Renal pelvis (tissue), 4 donors: ENCODE data around the gene FLOT1. TPM values are rescaled to one million over a fixed set of nuclear protein-coding genes. Genes with fewer than 3 reads are reported as not detected.
"Not testable (repeated sequence)": the region's sequence is repeated elsewhere in the genome, so short reads cannot be mapped to it uniquely, and the experiment has no call there.

ENCODE experiments used
- DNase-seq: peaks from one replicate; pipeline ENCODE4 v3.0.0-alpha.2; 2013
- polyA plus RNA-seq, 3 donors: library from polyadenylated mRNA; unstranded; fragments of 120-200 nt; gene quantifications; one replicate each; pipeline ENCODE4 v1.2.1, GENCODE V29; 2013; ENCODE audit not compliant: insufficient read length in 3 of 3

The FLOT1 gene
- polyA plus RNA-seq, 3 donors, result 138 to 144 (median 138) TPM

GRCh38 chr6:30769853-30770524 lies 27.5 kb upstream of the FLOT1 start:
- DNase-seq, result no peak

DNA sequence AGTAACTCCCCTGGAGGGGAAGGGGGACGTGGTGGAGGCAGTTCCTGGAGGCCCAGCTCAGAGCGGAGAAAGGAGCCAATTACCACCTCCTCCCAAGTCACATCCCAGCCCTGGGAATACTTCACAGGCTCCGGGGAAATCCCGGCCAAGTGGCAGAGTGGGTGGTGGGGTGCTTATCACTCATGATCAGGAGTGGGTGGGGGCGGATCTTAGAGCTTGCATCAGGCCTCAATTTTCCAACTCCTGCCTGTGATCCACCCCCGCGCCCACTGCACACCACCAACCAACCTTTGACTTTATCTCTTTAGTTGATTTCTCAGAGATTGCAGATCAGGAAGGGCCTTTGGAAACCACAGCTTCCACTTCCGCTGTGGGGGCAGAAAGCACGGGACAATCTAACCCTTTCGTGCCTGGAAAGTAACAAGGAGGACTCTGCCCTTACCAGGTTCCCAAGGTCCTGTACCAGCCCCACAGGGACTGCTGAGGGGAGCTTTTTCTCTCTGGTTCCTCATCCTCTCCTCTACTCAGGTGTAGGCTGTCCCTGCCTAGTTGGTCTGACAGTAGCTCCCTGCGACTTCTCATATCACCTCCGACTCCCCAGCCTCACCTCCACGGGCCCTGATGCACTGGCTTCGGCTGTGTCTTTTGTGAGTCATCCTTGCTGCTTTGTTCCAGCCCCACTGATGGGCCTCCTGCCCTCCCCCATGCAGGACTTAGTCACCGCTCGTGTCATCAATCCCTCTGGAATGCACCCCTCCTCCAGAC lies 26.8 kb upstream of the FLOT1 start:
- DNase-seq, result no peak

- no peak for DNase-seq
These were observed 26.2 kb upstream of the FLOT1 start for GRCh38 chr6:30768634-30769087.

DNA sequence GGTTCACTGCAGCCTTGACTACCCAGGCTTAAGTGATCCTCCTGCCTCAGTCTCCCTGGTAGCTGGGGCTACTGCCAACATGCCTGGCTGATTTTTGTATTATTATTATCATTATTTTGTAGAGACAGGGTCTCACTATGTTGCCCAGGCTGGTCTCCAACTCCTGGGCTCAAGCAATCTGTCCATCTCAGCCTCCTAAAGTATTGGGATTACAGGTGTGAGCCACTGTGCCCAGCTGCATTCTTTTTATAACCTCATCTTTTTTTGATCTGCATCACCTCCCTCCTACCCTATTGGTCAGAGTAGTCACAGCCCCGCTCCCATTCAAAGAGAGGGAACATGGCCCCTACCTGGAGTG lies 25.4 kb upstream of the FLOT1 start:
- DNase-seq, result no peak

GRCh38 chr6:30767158-30767943 lies 24.9 kb upstream of the FLOT1 start:
- DNase-seq, result no peak

DNA sequence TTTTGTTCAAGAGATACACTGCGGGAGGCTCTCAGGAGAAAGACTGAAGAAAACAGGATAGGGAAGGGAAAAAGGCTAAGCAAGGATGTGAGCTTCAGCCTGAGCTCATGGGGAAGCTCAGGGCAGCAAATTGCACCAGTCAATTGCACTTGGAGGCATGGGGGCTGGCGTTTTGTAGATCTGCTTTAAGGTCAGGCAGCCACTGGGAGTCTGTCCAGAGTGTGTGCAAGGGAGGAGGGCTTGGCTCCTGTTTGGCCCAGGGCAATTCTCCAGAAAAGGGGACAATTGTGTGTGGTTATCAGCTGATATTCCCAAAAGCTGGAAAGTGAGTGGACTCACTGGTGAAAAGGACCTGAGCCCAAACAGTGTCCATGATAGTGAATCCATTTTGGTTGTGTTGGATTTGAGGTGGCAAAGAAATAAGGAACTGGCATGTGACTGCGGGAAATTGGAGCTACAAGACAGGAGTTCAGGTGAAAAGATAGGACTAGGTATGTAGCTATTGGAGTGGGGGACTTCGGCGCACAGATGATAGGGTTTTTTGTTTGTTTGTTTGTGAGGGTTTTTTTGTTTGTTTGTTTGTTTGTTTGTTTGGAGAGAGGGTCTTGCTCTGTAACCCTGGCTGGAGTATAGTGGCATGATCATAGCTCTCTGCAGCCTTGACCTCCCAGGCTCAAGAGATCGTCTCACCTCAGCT lies 24.1 kb upstream of the FLOT1 start:
- no peak for DNase-seq

- DNase-seq, result not testable (repeated sequence)
These were observed 23.0 kb upstream of the FLOT1 start for GRCh38 chr6:30765495-30765894.

GRCh38 chr6:30764490-30765043 lies 22.1 kb upstream of the FLOT1 start:
- not testable (repeated sequence) for DNase-seq

DNA sequence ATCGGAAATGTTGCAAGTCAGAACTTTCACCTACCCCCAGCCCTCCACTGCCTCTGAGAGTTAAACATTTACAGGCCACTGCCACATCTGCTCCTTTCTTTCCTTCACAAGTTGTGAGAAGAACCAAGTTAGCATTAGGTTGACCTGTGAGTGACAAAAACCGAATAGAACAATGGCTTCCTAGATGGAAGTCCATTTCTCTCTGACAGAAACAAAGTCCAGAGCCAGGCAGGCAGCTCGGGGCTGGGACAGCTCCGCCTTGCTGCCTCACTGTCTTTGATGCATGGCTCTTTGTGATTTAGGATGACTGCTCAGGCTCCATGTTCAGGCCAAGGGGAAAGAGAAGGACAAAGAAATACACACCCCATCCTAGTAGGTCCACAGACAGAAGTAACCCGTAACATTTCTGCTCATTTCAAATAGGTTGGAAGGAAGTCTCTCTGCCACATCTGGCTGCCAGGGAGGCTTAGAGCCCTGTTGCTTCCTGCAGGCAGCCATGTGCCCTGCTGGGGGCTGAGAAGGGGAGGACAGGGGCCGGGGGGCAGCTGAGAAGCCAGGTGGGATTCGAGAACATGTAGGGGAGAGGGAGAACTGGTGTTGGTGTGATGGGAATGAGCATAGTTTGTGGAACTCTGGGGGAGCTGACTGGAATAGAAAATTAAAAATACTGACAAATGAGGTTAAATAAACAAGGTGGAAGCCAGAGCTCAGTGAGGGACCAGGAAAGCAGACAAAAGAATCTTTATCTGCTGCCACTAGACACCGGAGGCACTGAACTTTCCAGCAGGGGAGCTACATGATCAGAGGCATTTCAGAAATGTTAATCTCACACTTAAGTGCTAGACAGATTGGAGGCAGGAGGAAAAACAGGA lies 21.4 kb upstream of the FLOT1 start:
- DNase-seq, result no peak

- no peak for DNase-seq
These were observed 20.7 kb upstream of the FLOT1 start for GRCh38 chr6:30763155-30763617.

DNA sequence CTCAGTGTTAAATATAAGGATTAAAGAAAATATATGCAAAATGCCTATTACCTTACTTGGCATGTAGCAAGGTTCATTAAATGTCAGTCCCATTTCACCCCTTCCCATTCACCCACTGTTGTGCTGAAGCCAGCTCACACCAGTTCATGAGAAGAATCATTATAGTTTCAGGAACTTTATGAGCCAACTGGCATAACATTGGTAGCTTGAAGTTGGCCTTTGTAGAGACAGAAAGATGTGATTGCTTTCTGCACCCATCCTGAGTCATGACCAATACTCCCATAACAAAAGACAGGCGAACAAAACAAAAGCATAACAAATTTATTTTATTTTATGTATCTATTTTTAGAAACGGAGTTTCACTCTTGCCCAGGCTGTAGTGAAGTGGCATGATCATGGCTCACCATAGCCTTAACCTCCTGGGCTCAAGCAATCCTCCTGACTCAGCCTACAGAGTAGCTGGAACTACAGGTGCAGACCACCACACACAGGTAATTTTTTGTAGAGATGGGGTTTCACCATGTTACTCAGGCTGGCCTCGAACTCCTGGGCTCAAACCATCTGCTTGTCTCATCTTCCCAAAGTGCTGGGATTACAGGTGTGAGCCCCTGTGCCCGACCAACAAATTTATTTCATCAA lies 19.4 kb upstream of the FLOT1 start:
- no peak for DNase-seq

- DNase-seq, result no peak
These were observed 18.1 kb upstream of the FLOT1 start for GRCh38 chr6:30760549-30760948.

- DNase-seq, result no peak
These were observed 17.2 kb upstream of the FLOT1 start for GRCh38 chr6:30759575-30760239.

DNA sequence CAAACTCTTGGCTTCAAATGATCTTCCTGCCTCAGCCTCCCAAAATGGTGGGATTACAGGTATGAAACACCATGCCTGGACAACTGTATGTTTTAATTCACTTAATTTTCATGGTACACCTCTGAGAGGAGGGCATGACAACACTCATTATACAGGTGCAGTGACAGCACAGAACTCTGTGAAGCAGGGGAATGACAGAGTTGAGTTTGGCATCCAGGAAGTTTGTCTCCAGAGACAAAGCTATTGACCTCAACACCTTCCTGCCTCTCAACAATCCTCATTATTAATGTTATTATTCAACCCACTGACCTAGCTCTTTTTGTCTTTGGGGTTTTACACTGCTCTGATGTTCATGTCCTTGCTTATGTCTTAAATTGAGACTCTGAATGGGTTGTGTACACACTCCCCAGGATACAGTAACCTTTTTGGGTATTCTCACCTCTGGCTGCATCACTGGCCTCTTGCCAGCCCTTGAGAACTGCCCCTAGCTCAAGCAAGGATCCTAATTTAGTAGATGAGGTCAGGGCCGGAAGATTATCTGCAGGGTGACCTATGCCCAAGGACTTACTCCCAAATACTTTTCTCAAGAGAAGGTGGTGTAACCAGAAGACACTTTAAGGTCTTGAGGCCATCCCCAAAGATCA lies 14.9 kb upstream of the FLOT1 start:
- DNase-seq, result no peak

- not testable (repeated sequence) for DNase-seq
These were observed 14.0 kb upstream of the FLOT1 start for GRCh38 chr6:30756405-30757003.

DNA sequence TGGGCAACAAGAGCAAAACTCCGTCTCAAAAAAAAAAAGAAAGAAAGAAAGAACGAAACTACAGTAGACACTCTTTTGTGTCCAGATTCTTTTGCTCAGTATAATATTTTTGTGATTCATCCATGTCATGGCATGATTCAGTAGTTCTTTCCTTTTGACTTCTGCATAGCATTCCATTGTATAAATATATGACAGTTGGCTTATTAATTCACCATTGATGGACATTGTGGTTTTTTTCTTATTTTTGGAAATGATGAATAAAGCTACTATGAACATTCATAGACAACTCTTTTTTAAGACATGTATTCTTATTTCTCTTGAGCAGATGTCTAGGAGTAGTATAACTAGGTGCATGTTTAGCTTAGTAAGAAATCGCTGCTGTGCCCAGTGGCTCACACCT lies 12.1 kb upstream of the FLOT1 start:
- no peak for DNase-seq

DNA sequence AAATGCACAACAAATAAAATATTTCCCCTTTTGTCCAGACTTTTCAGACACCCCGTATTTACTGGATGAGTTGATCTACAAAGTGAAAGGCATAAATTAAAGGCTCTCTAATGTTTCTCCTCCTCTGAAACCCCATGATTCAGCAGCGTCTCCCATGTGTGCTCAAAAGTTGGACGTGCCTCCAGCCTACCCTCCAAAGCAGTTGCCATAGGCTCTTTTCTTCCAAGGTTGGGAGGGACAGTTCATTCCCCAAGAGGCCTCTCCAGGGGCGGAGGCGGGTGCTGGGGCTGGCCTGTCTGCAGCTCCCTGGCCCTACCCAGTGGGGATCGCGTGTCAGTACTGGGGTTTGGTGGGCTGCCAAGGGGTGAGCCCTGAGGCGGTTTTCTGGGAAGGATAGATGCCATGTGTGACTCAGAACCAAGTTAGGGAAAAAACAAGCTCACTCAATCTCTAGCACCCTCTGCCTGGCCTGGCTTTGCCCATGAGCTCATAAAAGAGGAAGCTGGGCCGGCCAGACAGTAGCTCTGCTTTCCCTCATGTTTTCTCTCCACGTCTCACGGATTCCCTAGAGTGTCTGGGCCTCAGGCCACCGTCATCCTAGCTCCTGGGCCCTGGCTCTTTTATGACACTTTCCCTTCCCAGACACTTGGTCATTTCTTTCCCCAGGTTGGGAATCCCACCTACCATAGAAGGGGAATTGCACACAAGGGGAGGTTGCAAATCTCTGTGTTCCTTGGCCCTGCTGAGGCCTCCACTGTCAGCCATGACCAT lies 9.9 kb upstream of the FLOT1 start:
- no peak for DNase-seq

GRCh38 chr6:30750379-30750668 lies 7.8 kb upstream of the FLOT1 start:
- DNase-seq, result no peak
